HTERT RPE-1 (cell line): ENCODE results near the gene FKBP9.
"Not testable (repeated sequence)": the region's sequence is repeated elsewhere in the genome, so short reads cannot be mapped to it uniquely, and the experiment has no call there.

Experiments used
- in situ Hi-C: fragments of 300-500 bp; cut with MboI; formaldehyde crosslinking; loops from 4 replicates; pipeline ENCODE4 v1.14.3; 2020; ENCODE audit warnings: low sequenced_read_pairs

The FKBP9 gene, protein sequence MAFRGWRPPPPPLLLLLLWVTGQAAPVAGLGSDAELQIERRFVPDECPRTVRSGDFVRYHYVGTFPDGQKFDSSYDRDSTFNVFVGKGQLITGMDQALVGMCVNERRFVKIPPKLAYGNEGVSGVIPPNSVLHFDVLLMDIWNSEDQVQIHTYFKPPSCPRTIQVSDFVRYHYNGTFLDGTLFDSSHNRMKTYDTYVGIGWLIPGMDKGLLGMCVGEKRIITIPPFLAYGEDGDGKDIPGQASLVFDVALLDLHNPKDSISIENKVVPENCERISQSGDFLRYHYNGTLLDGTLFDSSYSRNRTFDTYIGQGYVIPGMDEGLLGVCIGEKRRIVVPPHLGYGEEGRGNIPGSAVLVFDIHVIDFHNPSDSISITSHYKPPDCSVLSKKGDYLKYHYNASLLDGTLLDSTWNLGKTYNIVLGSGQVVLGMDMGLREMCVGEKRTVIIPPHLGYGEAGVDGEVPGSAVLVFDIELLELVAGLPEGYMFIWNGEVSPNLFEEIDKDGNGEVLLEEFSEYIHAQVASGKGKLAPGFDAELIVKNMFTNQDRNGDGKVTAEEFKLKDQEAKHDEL

DNA sequence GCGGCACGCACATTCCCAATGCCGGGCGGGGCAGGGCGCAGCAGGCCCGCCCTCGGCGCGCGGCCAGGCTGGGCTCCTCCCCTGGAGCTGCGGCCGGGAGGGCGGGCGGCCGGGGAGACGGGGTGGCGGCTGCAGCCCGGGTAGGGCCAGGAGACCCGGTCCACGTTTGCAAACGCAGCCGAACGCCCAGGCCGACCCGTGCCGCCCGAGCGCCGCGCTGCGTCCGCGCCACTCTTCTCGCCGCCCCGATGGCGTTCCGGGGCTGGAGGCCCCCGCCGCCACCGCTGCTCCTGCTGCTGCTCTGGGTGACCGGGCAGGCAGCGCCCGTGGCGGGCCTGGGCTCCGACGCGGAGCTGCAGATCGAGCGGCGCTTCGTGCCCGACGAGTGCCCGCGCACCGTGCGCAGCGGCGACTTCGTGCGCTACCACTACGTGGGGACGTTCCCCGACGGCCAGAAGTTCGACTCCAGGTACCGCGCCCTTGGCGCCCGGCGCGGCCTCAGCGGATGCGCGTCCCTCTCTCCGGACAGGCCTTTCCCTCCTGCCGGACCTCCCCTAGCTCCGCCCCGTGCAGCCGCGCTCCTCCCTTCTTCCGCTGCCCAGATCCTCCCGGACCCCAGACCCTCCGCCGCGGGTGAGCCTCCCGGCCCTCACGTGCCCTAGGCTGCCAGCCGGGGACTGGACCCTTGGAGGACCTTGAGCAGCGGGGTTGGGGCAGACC lies at the start of gene FKBP9:
Gene FKBP9, plus strand, starts transcription at position 115 of the 720 bp plus-strand sequence. Its CDS starts 134 bp downstream, at position 249.
- in situ Hi-C loops, result no loop called here

DNA sequence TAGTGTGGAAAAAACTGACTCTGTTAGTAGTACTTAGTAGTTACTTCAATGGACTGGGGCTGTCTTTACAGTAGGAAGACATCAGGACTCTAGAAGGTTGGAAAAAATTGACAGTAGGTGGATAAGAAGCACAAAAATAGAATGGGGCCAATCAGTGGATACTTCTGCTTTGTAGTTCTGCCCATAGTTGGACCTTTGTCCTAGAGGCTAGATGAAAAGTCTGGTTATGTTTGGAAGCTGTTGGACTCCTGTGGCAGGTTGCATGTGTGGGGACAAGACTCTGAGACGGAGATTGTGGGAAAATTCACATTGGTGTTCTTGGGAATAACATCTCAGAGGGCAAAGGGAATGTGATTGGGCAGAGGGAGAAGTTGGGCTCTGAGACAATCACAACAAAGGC lies 47.0 kb upstream of the FKBP9 start:
- in situ Hi-C loops, result no loop called here

DNA sequence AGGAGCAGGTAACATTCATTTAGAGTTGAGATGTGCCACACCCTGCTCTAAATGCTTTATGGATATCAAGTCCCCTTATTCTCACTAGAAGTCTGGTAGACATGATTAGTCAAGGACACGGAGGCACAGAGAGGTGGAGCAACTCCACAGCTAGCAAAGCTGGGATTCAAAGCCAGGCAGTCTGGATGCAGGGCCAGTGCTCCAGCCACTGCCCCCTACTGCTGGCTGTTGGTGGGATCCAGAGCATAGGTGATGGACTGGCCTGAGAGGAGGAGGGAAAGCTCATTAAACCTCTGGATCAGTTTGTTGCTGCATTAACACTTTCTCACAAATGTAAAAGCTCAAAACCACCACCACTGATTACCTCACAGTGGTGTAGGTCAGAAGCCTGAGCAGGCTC lies 43.1 kb upstream of the FKBP9 start:
- in situ Hi-C loops, result no loop called here

DNA sequence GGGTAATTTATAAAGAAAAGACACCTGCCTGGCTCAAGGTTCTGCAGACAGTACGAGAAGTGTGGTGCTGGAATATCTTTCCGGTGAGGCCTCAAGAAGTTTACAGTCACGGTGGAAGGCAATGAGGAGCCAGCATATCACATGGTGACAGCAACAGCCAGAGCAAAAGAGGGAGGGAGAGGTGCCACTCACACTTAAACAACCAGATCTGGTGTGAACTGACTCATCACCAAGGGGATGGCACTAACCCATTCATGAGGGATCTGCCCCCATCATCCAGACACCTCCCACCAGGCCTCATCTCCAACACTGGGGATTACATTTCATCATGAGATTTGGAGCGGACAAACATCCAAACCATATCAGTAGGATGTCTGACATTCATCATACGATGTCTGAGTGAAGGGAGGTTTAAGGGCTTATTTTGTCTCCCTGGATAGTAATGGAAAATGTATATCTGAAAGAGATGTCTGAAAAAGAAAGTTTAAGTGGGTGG lies 42.2 kb upstream of the FKBP9 start:
- in situ Hi-C loops, result no loop called here

- in situ Hi-C loops, result no loop called here
These were observed 41.2 kb upstream of the FKBP9 start for GRCh38 chr7:32916006-32916405.

DNA sequence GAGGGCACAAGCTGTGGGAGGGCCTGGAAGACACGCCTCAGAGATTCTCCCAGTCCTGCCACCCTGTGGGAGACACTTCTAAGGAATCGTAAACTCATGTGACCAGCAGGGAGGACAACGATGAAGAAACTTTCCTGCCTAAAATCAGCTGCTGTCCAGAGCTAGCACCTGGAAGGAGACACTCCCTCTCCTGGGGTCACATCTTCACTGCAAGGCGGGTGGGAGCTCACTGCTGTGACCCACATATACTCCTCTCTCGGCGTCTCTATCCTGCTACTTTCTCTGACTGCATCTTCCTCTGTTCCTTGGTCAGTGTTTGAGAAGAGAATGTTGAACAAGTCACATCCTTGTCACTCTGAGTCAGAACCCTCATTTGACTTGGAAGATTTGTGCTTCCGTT lies 40.2 kb upstream of the FKBP9 start:
- in situ Hi-C loops, result not testable (repeated sequence)

DNA sequence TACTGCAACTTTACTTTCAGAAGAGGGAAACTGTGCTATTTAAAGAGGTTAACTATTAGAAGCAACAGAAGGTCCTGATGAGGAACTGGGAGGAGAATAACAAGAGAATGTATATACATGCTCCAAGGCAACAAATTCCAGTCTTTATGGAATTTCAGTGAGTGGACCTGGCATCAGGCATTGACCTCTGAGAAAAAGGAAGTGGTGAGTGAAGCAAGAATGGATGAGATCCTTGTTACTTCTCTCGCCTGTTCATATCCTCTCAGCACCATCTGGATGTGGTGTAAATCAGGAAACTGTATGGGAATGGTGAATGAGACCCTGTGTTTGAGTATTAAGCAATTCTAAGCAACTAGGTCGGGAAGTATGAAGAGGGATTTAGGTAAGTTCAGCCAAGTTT lies 35.3 kb upstream of the FKBP9 start:
- in situ Hi-C loops, result no loop called here

- in situ Hi-C loops, result no loop called here
These were observed 28.4 kb upstream of the FKBP9 start for GRCh38 chr7:32928785-32929298.

- in situ Hi-C loops, result no loop called here
These were observed 27.7 kb upstream of the FKBP9 start for GRCh38 chr7:32929430-32930143.

- in situ Hi-C loops, result no loop called here
These were observed 26.9 kb upstream of the FKBP9 start for GRCh38 chr7:32930378-32930777.

DNA sequence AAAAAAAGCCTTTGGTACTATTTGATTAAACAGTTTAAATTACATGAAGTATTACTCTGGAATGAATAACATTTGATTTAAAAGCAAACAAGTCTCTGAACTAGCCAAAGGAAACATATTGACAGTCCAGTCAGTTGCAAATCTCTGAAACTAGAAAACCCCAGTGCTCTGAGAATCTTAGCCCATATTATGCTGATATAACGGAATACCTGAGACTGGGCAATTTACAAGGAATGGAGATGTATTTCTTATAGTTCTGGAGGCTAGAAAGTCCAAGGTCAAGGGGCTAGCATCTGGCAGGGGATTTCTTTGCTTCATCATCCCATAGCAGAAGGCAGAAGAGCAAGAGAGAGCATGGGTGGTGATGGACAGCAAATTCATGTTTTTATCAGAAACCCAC lies 21.7 kb upstream of the FKBP9 start:
- in situ Hi-C loops, result no loop called here

DNA sequence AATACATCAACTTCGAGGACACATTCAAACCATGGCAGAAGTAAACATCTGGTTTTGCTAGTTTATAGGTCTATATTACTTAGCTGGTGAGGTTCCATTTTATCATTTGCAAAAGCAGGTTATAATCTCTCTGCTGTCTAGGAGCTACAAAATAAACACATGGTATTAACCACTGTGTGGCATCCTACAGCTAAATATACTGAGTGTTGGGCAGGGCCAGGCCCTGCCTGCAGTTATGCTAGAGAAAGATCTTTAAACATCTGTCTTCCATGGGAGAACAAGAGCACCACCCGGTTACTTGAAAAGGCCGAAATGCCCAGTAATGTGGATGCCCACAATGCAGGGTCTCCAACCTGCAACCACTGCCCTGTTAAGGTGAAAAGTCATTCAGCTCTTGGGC lies 20.6 kb upstream of the FKBP9 start:
- in situ Hi-C loops, result no loop called here

GRCh38 chr7:32937344-32938174 lies 19.7 kb upstream of the FKBP9 start:
- in situ Hi-C loops, result no loop called here

DNA sequence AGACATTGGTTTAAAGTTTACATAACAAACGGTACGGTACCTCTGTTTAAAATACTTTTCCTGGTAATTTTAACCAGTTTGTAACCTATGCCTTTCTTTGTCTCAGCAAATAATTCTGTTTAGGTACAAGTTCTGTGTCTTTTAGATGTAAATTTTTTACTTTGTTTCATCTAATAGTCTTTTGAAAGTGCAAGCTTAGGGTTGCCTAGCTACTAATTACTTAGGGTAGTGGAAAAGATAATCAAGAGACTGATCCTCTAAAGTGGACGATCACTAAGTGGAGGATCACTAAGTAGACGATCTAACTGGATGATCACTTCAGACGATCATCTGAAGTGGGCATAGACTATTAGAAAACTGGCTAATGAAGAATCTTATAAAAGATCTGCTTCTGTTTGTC lies 16.1 kb upstream of the FKBP9 start:
- in situ Hi-C loops, result no loop called here

GRCh38 chr7:32941681-32942414 lies 15.4 kb upstream of the FKBP9 start:
- in situ Hi-C loops, result no loop called here

- in situ Hi-C loops, result no loop called here
These were observed 14.6 kb upstream of the FKBP9 start for GRCh38 chr7:32942415-32943251.

DNA sequence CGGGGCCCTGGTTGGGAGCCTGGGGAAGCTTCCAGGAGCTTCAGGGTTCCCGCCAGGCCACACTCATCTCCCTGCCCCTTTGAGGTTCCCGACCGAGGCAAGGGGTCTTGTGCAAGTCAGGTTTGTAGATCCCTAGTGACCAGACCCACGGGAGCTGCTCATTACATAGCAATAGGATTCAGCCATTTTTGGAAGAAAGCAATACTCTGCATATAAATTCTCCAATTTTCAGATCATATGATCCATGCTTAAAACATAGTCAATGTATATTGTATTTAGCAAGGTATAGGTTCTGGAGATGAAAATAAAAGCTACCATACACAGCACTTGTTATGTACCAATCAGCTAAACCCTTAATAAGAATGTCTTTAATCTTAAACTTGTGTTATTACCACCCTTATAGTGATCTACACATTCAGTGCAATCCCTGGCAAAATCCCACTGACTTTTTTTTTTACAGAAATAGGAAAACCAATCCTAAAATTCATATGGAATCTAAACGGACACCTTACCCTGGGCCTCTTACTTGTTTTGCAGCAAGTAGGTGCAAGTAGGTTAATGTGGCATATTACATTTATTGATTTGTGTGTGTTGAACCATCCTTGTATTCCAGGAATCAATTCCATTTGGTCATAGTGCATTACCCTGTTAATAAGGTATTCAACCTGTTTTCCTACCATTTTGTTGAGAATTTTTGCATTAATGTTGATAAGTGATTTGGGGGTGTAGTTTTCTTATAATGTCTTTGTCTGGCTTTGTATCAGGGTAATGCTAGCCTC lies 13.8 kb upstream of the FKBP9 start:
- in situ Hi-C loops, result no loop called here
